Liver (tissue), 9 donors: Measurements from ENCODE around the gene IL12RB1. TPM values are rescaled to one million over a fixed set of nuclear protein-coding genes. Genes with fewer than 3 reads are reported as not detected.

Experiments used
- DNase-seq: peaks from one replicate; pipeline ENCODE4 v3.0.0-alpha.2; 2017; ENCODE audit warnings: low spot score
- H3K27ac ChIP-seq, 2 donors: one replicate each; pipeline ENCODE4 v1.7.0; 2013; ENCODE audit warnings: inconsistent platforms in 2 of 2, low read length in 2 of 2, control low read depth in 1 of 2, low read depth in 1 of 2, mild to moderate bottlenecking in 1 of 2
- H3K27me3 ChIP-seq, 4 donors: one replicate each; pipeline versions ENCODE4 v1.6.1 to v1.7.0; 2013; ENCODE audit warnings: low read length in 3 of 4, inconsistent platforms in 1 of 4, mild to moderate bottlenecking in 1 of 4, moderate library complexity in 1 of 4; ENCODE audit not compliant: control insufficient read depth in 4 of 4, insufficient read depth in 4 of 4
- H3K36me3 ChIP-seq, 4 donors: one replicate each; pipeline versions ENCODE4 v1.6.1 to v1.7.0; 2013; ENCODE audit warnings: low read length in 3 of 4, mild to moderate bottlenecking in 3 of 4, low read depth in 1 of 4, moderate library complexity in 1 of 4; ENCODE audit not compliant: control insufficient read depth in 4 of 4, insufficient read depth in 3 of 4
- H3K4me1 ChIP-seq, 4 donors: one replicate each; pipeline versions ENCODE4 v1.6.1 to v1.7.0; 2013; ENCODE audit warnings: low read length in 3 of 4, mild to moderate bottlenecking in 3 of 4, moderate library complexity in 1 of 4; ENCODE audit not compliant: control insufficient read depth in 4 of 4, insufficient read depth in 4 of 4
- H3K4me3 ChIP-seq, 3 donors: one replicate each; pipeline versions ENCODE4 v1.6.1 to v1.7.0; 2013; ENCODE audit warnings: low read length in 3 of 3, control low read depth in 1 of 3, low read depth in 1 of 3, mild to moderate bottlenecking in 1 of 3
- H3K9ac ChIP-seq, 2 donors: one replicate each; pipeline ENCODE4 v1.7.0; 2013; ENCODE audit warnings: low read length in 2 of 2, mild to moderate bottlenecking in 2 of 2, moderate library complexity in 2 of 2, control low read depth in 1 of 2, low read depth in 1 of 2
- H3K9me3 ChIP-seq, 4 donors: one replicate each; pipeline versions ENCODE4 v1.6.1 to v1.7.0; 2013; ENCODE audit warnings: low read length in 3 of 4; ENCODE audit not compliant: control insufficient read depth in 4 of 4
- ATF3 ChIP-seq: IDR thresholded peaks from 2 replicates; pipeline ENCODE4 v1.6.1; 2016; ENCODE audit warnings: antibody characterized with exemption
- CTCF ChIP-seq: fragments of 150-350 bp; IDR thresholded peaks from 2 replicates; pipeline ENCODE4 v1.5.1; 2017; ENCODE audit warnings: improper control_type of control experiment, low read depth, low read length; ENCODE audit not compliant: missing input control
- EGR1 ChIP-seq, 2 donors: IDR thresholded peaks; 2 replicates each; pipeline ENCODE4 v1.6.1; 2016 to 2018; ENCODE audit warnings: antibody characterized with exemption in 2 of 2, low read depth in 2 of 2
- FOXA1 ChIP-seq: IDR thresholded peaks from 2 replicates; pipeline ENCODE4 v1.6.1; 2016; ENCODE audit warnings: antibody characterized with exemption
- FOXA2 ChIP-seq: IDR thresholded peaks from 2 replicates; pipeline ENCODE4 v1.6.1; 2016; ENCODE audit warnings: antibody characterized with exemption
- GABPA ChIP-seq, 2 donors: IDR thresholded peaks in 1 of 2; conservative IDR thresholded peaks in 1 of 2; 2 replicates each; pipeline ENCODE4 v1.6.1; 2016; ENCODE audit warnings: antibody characterized with exemption in 2 of 2, mild to moderate bottlenecking in 1 of 2, moderate library complexity in 1 of 2
- HNF4A ChIP-seq, 2 donors: conservative IDR thresholded peaks; 2 replicates each; pipeline ENCODE4 v1.6.1; 2016; ENCODE audit warnings: antibody characterized with exemption in 2 of 2, mild to moderate bottlenecking in 2 of 2
- HNF4G ChIP-seq: IDR thresholded peaks from 2 replicates; pipeline ENCODE4 v1.6.1; 2016; ENCODE audit warnings: antibody characterized with exemption
- JUND ChIP-seq, 2 donors: IDR thresholded peaks; 2 replicates each; pipeline ENCODE4 v1.6.1; 2016; ENCODE audit warnings: antibody characterized with exemption in 2 of 2
- MAX ChIP-seq: IDR thresholded peaks from 2 replicates; pipeline ENCODE4 v1.6.1; 2016; ENCODE audit warnings: antibody characterized with exemption
- NR2F2 ChIP-seq: IDR thresholded peaks from 2 replicates; pipeline ENCODE4 v1.6.1; 2016; ENCODE audit warnings: antibody characterized with exemption
- RAD21 ChIP-seq, 2 donors: IDR thresholded peaks; 2 replicates each; pipeline ENCODE4 v1.6.1; 2016; ENCODE audit warnings: antibody characterized with exemption in 2 of 2, mild to moderate bottlenecking in 2 of 2
- REST ChIP-seq: IDR thresholded peaks from 2 replicates; pipeline ENCODE4 v1.6.1; 2016; ENCODE audit warnings: antibody characterized with exemption, mild to moderate bottlenecking
- RXRA ChIP-seq, 2 donors: IDR thresholded peaks; 2 replicates each; pipeline ENCODE4 v1.6.1; 2017 to 2018; ENCODE audit warnings: antibody characterized with exemption in 2 of 2, mild to moderate bottlenecking in 1 of 2
- SP1 ChIP-seq: IDR thresholded peaks from 2 replicates; pipeline ENCODE4 v1.6.1; 2018; ENCODE audit warnings: antibody characterized with exemption, mild to moderate bottlenecking
- TAF1 ChIP-seq: conservative IDR thresholded peaks from 2 replicates; pipeline ENCODE4 v1.6.1; 2016; ENCODE audit warnings: antibody characterized with exemption, mild to moderate bottlenecking
- YY1 ChIP-seq: IDR thresholded peaks from 2 replicates; pipeline ENCODE4 v1.6.1; 2016; ENCODE audit warnings: antibody characterized with exemption, mild to moderate bottlenecking
- ZBTB33 ChIP-seq: IDR thresholded peaks from 2 replicates; pipeline ENCODE4 v1.6.1; 2016; ENCODE audit warnings: antibody characterized with exemption
- WGBS: extraction: QIAGEN DNeasy Blood & Tissue Kit; methylation state at CpG from one replicate; pipeline ENCODE4 v1.1.7; 2013; 5-methylcytosine and 5-hydroxymethylcytosine counted together
- polyA plus RNA-seq, 2 donors: library from polyadenylated mRNA; stranded (reverse) in 1 of 2; unstranded in 1 of 2; fragments of 200-250 nt in 1 of 2; fragments of >200 nt in 1 of 2; fragmentation: Nextera tagmentation in 1 of 2; extraction: Ambion mirVana in 1 of 2; gene quantifications; one replicate each; pipeline versions ENCODE4 v1.2.1 to v1.2.3, GENCODE V29; 2013 to 2015
- total RNA-seq, 2 donors: library from RNA; depleted of rRNA; stranded (reverse); fragments of >200 nt; gene quantifications; one replicate each; pipeline ENCODE4 v1.2.3, GENCODE V29; 2014
- donor health status: healthy.
- donor health status: healthy.
- donor health status: healthy.
- donor health status: healthy.
- donor health status: healthy.

IL12RB1 gene
- total and polyA plus RNA-seq, 4 donors, result 0.43 to 2.4 (median 1.1) TPM

GRCh38 chr19:18109733-18110608 lies 23.2 kb upstream of the IL12RB1 start:
- Histone ChIP-seq H3K9me3 (no peaks in the 10 kb centered on the region), H3K27me3 (no peaks in the 10 kb centered on the region), H3K36me3 (peaks cover 0 to 3% (median 3%) of the 10 kb centered on the region in 4 donors), H3K4me3 (peak overlapping the region; percentile 44 to 87 (median 75)), H3K4me1 (peaks cover 12 to 39% (median 29%) of the 10 kb centered on the region in 4 donors), H3K9ac (peak overlapping the region; percentile 45 to 77), H3K27ac (peak overlapping the region; percentile 42 to 92)
- DNase-seq, result peak; percentile 81
- TF ChIP-seq EGR1 (IDR thresholded peaks at IDR 0.05; ENCODE audit: low read depth in 2 of 2) (no peak), RXRA (IDR thresholded peaks at IDR 0.05) (peak; percentile 5 to 33), GABPA (IDR thresholded peaks at IDR 0.05 in 1 of 2, conservative IDR thresholded peaks at IDR 0.05 in 1 of 2) (peak in 1 of 2 donors; percentile 50), ATF3 (no peak), TAF1 (no peak), RAD21 (IDR thresholded peaks at IDR 0.05) (no peak), ZBTB33 (no peak), YY1 (peak; percentile 30)
- under 1% methylated on average over 92 of the region's 92 CpGs for WGBS

- Histone ChIP-seq H3K36me3 (peaks cover 0 to 3% (median 1%) of the 10 kb centered on the region in 4 donors), H3K9ac (peak overlapping the region in 1 of 2 donors; percentile 77), H3K4me1 (peaks cover 12 to 40% (median 33%) of the 10 kb centered on the region in 4 donors), H3K27ac (peak overlapping the region; percentile 42 to 92), H3K27me3 (no peaks in the 10 kb centered on the region), H3K4me3 (peak overlapping the region; percentile 44 to 87 (median 62)), H3K9me3 (no peaks in the 10 kb centered on the region)
- peak; percentile 59 for DNase-seq
- WGBS, result 19% methylated on average over 12 of the region's 12 CpGs
- no peak for TF ChIP-seq TAF1
- no peak for TF ChIP-seq RAD21 (IDR thresholded peaks at IDR 0.05)
- TF ChIP-seq ZBTB33, result peak; percentile 55
- no peak for TF ChIP-seq CTCF
- peak; percentile 81 for TF ChIP-seq NR2F2
- TF ChIP-seq MAX, result peak; percentile 75
- TF ChIP-seq YY1, result peak; percentile 53
- peak in 1 of 2 donors; percentile 58 for TF ChIP-seq GABPA (IDR thresholded peaks at IDR 0.05 in 1 of 2, conservative IDR thresholded peaks at IDR 0.05 in 1 of 2)
- TF ChIP-seq JUND (IDR thresholded peaks at IDR 0.05), result peak; percentile 29 to 65
- peak; percentile 50 for TF ChIP-seq FOXA1
- peak; percentile 73 for TF ChIP-seq REST
- peak; percentile 95 for TF ChIP-seq SP1
- peak; percentile 80 to 89 for TF ChIP-seq RXRA (IDR thresholded peaks at IDR 0.05)
- TF ChIP-seq HNF4A (conservative IDR thresholded peaks at IDR 0.05), result peak; percentile 99
- no peak for TF ChIP-seq FOXA2
- TF ChIP-seq HNF4G, result peak; percentile 98
- peak in 1 of 2 donors; percentile 34 for TF ChIP-seq EGR1 (IDR thresholded peaks at IDR 0.05; ENCODE audit: low read depth in 2 of 2)
These were observed 22.6 kb upstream of the IL12RB1 start for GRCh38 chr19:18109341-18109732.
